Activated gamma-delta T cell (primary cell): ENCODE data around the gene PRDM16.
"Not testable (repeated sequence)": the region's sequence is repeated elsewhere in the genome, so short reads cannot be mapped to it uniquely, and the experiment has no call there.

Experiments
- DNase-seq: peaks from one replicate; lab custom pipeline; 2025; lab: John Stamatoyannopoulos, UW

PRDM16 gene

DNA sequence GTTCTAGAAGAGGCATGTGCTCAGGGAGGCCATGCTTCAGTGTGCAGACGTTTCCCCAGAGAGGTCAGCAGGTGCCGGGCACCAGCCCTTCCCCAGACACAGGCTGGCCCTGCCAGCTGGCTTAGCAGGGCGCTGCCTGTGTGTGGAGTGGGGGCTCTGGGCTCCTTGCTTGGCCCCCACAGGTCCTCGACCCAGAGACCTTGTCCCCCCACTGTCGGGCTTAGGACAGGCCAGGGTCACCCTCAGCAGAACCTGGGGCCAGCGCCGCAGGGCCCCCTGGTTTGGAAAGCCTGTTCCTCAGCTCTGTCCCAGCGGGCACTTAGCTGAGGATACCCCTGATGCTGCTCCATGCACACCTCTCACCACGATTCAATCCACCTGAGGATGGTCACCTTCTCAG is 213.2 kb downstream of the PRDM16 start:
- no peak for DNase-seq

DNA sequence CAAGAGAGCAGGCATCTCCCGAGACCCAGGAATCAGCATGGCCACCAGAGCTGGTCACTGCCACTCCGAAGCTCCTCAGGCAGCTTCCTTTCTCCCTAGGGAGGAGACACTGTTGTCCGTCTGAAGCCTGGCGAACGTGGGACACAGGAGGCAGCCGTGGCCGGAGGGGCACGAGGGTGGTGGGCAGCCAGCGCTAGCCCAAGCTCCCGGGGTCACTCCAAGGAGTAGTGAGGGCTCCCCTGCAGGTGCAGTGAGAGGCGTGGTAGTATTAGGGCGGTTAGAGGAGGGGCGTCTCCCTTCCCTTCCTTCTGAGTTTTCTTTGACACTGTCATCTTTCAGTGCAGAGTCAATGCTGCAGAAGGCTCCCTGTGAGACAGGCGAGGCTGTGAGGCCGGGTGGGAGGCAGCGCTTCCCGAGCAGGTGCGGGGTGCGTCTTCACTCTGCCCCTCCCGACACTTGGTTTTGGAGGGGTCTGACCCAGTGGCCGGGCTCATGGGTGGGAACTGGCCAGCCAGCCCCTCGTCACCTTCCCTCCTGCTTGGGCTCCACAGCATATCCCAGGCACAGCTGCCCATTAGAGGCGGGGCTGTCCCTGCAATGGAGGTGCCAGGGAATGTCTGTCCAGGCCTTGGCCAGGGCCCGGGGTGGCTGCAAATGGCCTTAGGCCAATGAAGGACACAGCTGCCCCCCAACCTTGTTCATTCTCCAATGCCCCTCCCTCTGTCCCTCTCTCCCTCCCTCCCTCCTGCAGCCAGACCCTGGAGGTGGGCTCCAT is 213.8 kb downstream of the PRDM16 start:
- DNase-seq, result no peak

DNA sequence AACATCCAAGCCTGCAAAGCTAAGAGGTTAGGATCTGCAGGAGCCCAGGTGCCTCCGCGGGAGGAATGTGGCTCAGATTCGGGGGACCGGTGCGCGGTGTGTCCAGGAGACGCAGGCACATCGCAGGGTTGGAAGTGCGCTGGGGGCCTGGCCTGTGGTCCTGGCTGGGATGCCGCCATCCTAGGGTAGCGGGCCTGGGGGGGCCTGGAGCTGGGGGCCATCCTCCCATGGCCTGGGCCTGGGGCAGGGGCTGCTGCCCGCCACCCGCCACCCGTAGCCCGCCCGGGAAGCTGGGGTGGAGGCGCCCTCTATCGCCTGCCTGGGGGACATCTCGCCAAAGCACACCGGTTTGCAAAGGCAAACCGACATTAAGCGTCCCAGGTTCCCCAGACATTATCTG is 214.8 kb downstream of the PRDM16 start:
- DNase-seq, result no peak

DNA sequence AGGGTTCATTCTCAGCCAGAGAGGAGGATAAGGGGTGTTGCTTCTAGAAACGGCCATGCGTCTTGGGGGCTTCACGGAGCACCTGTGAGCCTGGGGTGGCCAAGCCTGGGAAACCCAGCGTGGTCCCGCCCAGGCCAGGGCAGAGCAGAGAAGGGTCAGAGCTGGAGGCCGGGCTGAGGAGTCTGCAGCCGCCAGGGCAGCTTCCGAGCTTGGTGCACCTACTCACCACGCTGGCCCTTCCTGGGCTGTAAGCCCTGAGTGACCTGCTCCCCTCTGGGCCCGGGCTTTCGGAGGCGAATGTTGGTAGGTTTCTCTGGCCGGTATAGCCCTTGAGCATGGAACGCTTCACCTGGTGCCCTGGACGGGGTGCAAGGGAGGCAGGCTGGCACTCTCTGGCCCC is 215.7 kb downstream of the PRDM16 start:
- no peak for DNase-seq

DNA sequence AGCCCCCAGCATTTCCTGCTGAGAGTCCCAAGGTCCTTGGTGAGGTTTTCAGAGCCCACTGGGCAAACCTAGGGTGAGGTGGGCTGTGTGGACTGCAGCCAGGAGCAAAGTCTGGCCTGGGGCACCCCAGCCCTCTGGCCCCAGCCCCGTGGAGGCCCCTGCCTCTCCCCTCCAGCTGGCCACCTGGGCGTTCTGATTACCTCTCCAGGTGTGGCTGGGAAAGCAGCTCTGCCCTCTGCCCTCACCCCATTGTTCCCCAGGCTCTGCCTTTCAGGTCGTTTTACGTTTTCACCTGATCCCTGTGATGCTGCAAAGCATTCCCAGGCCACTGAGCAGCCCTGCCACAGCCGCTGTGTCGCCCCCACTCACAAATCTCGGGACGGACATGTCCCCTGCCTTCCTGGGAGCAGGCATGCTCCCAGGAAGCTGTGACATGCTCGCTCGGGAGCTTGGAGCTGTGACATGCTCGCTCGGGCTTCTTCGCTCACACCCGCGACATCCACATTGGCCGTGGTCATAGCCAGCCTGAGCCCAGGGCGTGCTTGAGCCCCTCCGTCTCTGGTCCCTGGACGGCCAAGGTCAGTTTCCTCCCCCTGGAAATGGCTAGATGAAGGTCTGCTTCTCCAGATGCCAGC is 216.2 kb downstream of the PRDM16 start:
- no peak for DNase-seq

DNA sequence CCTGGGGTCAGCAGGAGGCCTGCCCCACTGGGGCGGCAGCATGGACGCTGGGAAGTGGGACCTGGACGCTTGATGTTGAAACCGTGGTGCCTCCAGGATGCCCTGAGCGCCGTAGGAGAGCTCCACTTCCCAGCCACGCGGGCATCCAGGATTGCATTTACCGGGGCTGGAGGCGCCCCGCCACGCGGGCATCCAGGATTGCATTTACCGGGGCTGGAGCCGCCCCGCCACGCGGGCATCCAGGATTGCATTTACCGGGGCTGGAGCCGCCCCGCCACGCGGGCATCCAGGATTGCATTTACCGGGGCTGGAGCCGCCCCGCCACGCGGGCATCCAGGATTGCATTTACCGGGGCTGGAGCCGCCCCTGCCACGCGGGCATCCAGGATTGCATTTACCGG is 218.1 kb downstream of the PRDM16 start:
- not testable (repeated sequence) for DNase-seq

DNA sequence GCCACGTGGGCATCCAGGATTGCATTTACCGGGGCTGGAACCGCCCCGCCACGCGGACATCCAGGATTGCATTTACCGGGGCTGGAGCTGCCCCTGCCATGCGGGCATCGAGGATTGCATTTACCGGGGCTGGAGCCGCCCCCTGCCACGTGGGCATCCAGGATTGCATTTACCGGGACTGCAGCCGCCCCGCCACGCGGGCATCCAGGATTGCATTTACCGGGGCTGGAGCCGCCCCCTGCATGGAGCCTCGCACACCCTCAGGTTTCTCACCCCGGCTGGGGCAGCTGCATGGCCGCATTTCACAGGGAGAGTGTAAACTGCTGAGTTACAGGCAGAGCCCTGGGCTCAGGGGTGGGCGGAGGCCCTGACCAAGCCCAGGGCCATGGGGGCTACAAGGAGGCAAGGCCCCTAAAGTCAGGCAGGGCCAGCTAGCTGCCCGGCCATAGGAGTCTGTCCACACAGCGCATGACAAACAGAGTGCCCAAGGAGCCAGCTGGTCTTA is 218.7 kb downstream of the PRDM16 start:
- DNase-seq, result no peak

DNA sequence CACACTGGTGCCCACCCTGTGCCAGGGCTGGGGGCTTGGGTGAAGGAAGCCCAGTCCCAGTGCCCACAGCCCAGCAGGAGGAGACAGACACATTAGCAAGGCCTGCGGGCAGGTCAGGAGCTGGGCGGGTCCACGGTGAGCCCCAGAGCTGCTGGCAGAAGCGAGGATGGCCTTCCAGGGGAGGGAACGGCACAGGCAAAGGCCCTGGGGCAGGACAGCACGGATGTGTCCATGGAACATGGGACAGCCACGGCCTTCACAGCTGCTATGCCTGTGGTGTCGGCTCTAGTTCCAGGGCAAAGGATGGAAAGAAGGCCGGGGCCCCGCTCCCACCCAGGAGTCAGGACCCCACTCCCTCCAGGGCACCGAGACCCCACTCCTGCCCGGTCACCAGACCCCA is 220.5 kb downstream of the PRDM16 start:
- no peak for DNase-seq

DNA sequence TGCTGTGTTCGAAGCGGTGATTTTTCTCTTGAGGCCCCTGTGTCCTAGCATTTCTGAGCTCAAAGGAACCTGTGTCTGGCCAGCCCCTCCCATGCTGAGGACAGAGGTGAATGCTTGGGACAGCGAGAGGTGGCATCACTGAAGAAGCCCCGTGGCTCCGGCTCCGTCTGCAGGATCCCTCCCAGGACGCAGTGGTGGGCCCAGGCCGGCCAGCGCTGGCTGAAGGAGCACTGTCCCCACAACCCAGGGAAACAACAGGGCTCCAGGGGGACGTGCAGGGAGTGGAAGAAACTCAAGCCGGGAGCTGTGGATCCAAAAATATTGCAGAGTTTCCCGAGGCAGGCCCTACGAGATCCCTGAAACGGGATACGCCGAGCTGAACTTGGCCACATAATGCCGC is 221.4 kb downstream of the PRDM16 start:
- DNase-seq, result no peak

DNA sequence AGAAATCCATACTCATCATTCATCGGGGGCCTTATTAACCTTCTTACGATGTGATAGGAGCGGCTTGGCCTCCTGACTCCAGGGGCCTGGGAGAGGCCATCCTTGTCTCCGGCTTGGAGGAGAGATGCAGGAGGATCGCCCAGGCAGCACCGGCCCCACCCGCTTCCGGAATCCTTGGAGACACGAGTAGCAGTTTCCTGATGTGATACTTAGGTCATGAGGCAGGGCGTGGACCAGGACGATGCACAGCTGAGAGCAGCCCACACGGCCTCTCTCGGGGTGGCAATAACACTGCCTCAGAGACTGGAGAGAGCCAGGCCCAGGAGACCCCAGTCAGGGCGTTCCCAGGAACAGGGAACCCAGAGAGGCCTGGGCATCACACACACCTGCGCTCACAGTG is 221.9 kb downstream of the PRDM16 start:
- DNase-seq, result no peak

DNA sequence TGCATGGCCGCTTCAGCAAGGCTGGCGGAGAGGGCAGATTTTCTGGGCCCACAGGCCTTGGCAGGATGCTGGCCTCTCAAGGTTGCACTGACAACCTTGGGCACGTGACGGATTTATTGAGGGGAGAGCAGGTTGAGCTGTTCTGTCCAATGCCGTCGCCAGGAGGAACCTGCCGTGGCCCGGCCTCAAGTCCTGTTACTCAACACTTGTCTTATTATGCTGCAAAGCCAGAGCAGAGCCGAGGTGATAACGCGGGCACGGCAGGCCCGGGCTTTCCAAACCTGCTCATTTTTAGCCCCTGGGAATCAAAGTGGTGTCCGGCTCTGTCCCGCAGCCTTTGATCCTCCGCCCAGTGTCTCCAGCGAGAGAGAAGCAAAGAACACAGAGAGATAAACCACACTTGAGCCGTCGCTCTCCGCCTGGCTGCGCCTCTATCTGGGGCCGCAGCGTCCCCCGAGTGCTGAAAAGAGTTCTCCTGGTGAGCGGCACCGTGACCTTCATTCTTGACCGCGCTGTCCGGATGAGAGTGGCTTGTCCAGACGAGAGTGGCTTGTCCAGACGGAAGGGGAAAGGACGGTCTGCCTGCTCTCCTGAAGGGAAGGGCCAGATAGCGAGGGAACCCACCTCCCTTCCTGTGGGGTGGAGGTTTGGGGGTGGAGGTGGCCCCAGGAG is 223.2 kb downstream of the PRDM16 start:
- DNase-seq, result no peak

DNA sequence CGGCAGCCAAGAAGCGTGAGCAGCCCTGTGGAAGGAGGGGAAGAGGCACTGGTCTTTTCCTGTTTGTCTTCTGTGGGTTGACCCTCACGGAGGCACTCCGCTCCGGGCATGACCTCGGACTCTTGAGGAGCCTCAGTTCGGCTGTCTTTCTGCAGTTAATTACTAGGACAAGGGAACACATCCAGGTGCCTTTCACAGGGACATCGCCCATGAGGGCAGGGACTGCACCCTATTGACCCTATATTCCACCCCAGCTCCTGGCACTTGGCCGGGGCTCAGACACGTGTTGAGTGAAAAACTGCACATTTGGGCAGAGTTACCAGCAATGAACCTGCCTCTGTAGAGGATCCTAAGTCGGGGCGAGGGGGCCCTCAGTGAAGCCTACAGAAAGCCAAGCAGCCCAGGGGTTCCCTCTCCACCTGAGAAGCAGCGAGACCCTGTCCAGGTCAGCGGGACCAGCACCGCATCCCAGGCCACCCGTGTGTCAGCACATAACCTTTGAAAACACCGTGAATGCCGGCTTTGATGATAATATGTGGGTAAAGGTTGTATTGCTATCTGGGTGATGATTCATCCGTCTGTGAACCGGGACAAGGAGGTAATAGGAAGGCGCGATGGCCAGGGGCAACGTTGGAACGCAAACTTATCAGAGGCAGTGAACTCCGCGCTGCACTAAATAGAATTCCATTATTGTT is 224.0 kb downstream of the PRDM16 start:
- DNase-seq, result no peak

DNA sequence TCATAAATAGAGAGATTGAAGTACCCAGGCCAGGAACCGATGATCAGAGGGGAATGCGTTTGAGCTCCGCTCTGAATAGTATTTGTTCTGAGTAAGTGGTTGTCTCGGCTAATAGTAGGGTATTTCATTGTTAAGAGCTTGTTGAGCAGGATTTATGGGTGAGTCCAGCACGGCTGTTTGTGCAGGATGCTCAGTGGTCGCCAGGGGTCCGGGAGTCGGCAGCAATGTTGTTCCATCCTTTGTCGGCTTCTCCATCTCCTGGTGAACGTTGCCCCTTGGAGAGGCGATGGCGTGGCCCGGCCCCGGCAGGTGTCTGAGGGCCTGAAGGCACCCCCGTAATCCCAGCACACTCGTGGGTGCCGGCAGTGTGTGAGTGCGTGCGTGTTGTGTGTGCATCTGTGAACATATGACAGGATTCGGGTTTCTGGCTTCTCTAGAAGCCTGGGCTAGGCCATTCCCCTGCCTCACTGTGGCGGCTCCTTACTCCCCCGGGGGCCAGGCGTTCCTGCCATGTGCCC is 224.6 kb downstream of the PRDM16 start:
- no peak for DNase-seq

DNA sequence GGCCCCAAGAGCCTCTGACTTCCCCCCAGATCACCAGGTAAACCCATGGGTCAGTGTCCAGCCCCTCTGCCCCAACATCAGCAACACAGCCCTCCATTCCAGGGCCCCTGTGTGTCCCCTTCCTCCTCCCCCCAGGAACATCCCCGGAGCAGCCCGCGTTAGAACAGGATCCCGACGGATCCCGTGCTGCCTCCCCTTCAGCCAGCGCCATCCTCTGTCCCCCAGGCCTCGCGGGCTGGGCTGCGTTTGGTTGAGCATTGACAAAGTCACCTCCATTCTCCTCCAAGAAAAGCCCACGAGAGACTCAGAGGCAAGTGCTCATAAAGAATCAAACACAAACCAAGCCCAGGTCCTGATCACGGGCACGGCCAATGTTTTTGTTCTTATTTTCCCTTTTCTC is 225.4 kb downstream of the PRDM16 start:
- no peak for DNase-seq

DNA sequence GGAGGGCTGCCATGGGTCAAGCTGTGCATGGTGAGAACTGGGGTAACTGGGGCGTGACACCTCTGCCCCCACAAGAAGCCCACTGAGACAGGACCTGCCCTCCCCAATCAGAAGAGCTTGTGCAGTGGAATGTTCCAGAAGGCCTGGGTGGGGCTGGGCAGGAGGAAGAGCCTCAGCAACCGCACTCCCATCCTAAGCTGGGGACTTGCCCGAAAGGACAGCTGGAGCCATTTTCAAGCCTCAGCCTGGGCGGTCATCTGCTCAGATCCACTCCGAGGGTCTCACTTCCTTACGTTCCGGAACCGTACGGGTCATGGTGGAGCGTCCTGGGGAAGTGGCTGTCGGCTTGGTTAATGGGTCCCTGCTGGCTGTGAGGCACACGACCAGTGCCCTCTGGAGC is 226.8 kb downstream of the PRDM16 start:
- no peak for DNase-seq

DNA sequence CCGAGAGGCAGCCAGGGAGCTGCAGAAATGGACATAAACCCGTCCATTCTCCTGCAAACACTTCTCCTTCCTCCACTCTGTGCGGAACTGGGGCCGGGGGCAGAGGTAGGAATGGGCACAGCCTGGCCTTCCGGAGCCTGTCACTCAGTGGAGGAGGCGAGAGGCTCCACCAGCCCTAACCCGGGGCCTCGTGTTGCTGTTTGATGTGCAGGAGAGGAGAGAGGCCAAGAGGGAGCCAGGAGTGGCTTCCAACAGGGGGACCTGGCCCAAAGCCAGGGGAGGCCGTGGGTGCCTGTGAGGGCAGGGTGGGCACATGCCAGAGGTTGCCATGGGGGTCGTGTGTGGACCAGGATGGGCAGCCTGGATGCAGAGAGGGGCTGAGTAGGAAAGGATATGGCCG is 227.3 kb downstream of the PRDM16 start:
- DNase-seq, result no peak

DNA sequence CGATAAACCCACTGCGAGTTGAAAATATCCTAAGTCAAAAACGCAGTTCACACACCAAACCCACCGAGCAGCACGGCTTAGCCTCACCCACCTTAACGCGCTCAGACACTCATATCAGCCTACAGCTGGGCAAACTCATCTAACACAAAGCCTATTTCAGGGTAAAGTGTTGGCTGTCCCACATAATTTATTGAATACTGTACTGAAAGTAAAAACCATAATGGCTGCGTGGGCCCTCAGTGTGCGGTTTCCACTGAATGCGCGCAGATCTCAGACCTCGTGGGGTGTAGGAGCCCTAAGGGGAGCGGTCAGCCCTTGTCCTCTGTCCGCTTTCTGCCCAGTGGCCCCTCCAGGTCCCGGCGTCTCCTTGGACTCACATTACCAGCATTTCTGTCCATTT is 227.8 kb downstream of the PRDM16 start:
- DNase-seq, result no peak

DNA sequence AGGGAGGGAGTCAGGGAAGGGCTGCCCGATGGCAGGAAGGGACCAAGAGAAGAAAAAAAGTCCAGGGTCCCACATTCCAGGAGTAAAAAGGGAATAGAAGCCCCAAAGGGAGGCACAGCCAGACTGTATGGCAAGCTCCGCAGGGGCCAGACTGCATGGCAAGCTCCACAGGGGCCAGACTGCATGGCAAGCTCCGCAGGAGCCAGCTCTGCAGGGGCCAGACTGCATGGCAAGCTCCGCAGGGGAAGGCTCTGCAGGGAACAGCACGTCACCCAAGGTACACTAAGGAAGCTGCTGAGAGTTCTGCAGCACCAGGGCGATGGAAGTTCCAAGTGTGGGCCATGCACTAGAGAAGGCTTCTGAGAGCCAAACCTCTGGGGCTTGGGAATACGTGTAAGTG is 228.8 kb downstream of the PRDM16 start:
- no peak for DNase-seq

DNA sequence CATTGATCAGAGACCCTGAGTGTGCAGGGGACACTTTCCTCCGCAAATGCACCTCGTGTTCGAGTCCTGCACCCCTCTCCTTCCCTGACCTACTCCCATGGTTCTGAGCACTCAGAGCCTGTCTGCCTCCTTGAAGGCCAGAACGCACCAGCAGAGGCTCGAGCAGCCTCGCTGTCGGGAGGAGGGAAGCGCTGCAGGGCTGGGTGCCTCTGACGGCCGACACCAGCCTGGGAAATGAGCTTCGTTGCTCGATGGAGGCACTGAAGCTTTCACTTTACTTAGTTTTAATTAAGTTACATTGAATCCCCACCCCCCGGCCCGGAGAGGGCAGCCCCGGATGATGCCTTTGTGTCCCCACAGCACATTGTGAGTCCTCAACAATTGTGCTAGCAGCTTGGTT is 229.2 kb downstream of the PRDM16 start:
- DNase-seq, result no peak

DNA sequence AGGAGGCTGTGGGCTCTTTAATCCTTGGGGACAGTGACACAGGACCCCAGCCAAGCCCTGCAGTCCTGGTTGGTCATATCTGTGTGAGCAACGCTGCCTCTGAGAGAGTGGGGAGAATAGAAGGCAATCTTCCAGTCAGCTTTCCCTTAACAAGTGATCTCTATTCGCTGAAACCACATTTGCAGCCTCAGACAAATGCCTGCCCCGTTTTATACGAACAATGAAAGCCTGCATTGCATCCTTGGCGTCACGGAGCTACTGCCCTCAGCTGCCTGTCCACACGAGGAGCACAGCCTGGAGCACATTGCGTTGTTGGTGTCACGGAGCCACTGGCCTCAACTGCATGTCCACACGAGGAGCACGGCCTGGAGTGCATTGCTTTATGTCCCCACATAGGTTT is 235.2 kb downstream of the PRDM16 start:
- DNase-seq, result no peak

DNA sequence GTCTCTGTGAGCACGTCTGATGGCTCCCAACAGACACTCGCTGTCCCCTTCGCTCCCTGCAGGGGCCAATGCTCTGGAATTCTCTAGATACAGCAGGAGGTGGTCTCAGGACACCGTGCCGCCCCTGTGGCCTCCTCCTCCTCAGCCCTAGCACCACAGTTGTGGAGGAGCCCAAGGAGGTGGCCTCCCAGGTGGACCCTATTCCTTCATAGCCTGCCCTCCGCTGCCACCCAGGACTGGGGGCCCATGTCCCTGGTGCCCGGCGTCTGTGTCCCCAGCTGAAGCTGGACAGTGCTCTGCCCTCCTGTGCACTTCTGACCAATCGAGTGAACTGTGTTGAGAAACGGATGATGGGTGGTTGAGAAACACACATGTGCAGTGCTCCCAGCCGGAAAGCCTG is 235.7 kb downstream of the PRDM16 start:
- no peak for DNase-seq

DNA sequence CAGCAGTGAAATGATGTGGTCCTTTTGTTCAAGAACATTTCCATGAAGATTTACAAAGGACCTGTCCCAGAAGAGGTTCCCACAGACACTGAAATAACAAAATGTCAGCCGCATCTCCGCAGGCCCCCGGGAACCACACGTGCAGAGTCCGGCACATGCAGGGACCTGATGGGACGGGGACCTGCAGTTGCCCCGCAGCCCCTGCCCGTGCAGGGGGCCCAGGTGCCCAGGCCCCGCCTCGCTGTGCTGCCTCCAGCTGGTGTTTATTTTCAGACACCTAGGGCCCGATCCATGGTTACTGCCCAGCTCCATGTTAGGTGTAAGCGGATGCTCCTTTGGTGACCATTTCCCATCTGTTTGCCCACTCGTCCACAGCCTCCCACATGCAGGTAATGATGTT is 236.2 kb downstream of the PRDM16 start:
- DNase-seq, result no peak
